ENCODE measurements around the gene ZNF331. TPM values are rescaled to one million over a fixed set of nuclear protein-coding genes. Genes with fewer than 3 reads are reported as not detected.
A peak's percentile ranks its signal among the peaks of the same experiment; 100 is the strongest.

Gene ZNF331
- total and polyA plus RNA-seq, 3 experiments from 2014 or later, result 17.5 to 43.9 (median 18.6) TPM

GRCh38 chr19:53525922-53526321 lies 12.0 kb upstream of the ZNF331 start:
- peaks cover 10 to 13% (median 12%) of the 10 kb centered on the region in 3 donors for H3K4me1 Mint-ChIP-seq
- no peak overlapping the region for H3K4me3 Mint-ChIP-seq
- no peak overlapping the region for H3K4me3 ChIP-seq (ENCODE audit: low read length)
- ChIA-PET CTCF (no interaction called here), POLR2A (no interaction called here)
- H3K27me3 ChIP-seq (ENCODE audit: insufficient read depth, low read length, poor library complexity, severe bottlenecking), result no peaks in the 10 kb centered on the region
- DNase-seq, result no peak
- peak overlapping the region in 1 of 8 donors; percentile 36 for H3K27ac Mint-ChIP-seq
- H3K9me3 ChIP-seq (ENCODE audit: low read length), result peaks cover 9% of the 10 kb centered on the region
- H3K9me3 Mint-ChIP-seq, result peaks cover 10 to 41% (median 19%) of the 10 kb centered on the region in 5 donors
- H3K27me3 Mint-ChIP-seq, result no peaks in the 10 kb centered on the region
- H3K27ac ChIP-seq (ENCODE audit: low read depth, low read length), result no peak overlapping the region
- H3K4me1 ChIP-seq (ENCODE audit: insufficient read depth, low read length), result peaks cover 7% of the 10 kb centered on the region
- peaks cover 10 to 63% (median 46%) of the 10 kb centered on the region in 3 donors for H3K36me3 Mint-ChIP-seq
- no peaks in the 10 kb centered on the region for H3K36me3 ChIP-seq (ENCODE audit: insufficient read depth, low read length)

GRCh38 chr19:53530622-53531021 lies 7.3 kb upstream of the ZNF331 start:
- no peaks in the 10 kb centered on the region for H3K4me1 ChIP-seq (ENCODE audit: insufficient read depth, low read length)
- CTCF ChIA-PET, result no interaction called here
- Mint-ChIP-seq H3K27ac (no peak overlapping the region), H3K4me3 (no peak overlapping the region), H3K27me3 (no peaks in the 10 kb centered on the region), H3K4me1 (no peaks in the 10 kb centered on the region), H3K36me3 (peaks cover 9 to 52% (median 35%) of the 10 kb centered on the region in 3 donors), H3K9me3 (peaks cover 7 to 38% (median 11%) of the 10 kb centered on the region in 5 donors)
- H3K27me3 ChIP-seq (ENCODE audit: insufficient read depth, low read length, poor library complexity, severe bottlenecking), result no peaks in the 10 kb centered on the region
- H3K27ac ChIP-seq (ENCODE audit: low read depth, low read length), result no peak overlapping the region
- no peak overlapping the region for H3K4me3 ChIP-seq (ENCODE audit: low read length)
- H3K9me3 ChIP-seq (ENCODE audit: low read length), result peaks cover 6% of the 10 kb centered on the region
- POLR2A ChIA-PET, result no interaction called here
- DNase-seq, result no peak
- H3K36me3 ChIP-seq (ENCODE audit: insufficient read depth, low read length), result no peaks in the 10 kb centered on the region

GRCh38 chr19:53531457-53531856 lies 6.5 kb upstream of the ZNF331 start:
- POLR2A ChIA-PET, result no interaction called here
- Histone ChIP-seq H3K9me3 (ENCODE audit: low read length) (no peaks in the 10 kb centered on the region), H3K36me3 (ENCODE audit: insufficient read depth, low read length) (no peaks in the 10 kb centered on the region), H3K4me3 (ENCODE audit: low read length) (no peak overlapping the region), H3K4me1 (ENCODE audit: insufficient read depth, low read length) (no peaks in the 10 kb centered on the region), H3K27me3 (ENCODE audit: insufficient read depth, low read length, poor library complexity, severe bottlenecking) (no peaks in the 10 kb centered on the region), H3K27ac (ENCODE audit: low read depth, low read length) (no peak overlapping the region)
- H3K9me3 Mint-ChIP-seq, result peaks cover 0 to 31% (median 4%) of the 10 kb centered on the region in 5 donors
- no peak for DNase-seq
- no peaks in the 10 kb centered on the region for H3K27me3 Mint-ChIP-seq
- no peak overlapping the region for H3K4me3 Mint-ChIP-seq
- H3K27ac Mint-ChIP-seq, result no peak overlapping the region
- peaks cover 6 to 49% (median 33%) of the 10 kb centered on the region in 3 donors for H3K36me3 Mint-ChIP-seq
- CTCF ChIA-PET, result no interaction called here
- H3K4me1 Mint-ChIP-seq, result peaks cover 2 to 7% (median 3%) of the 10 kb centered on the region in 3 donors

- Histone ChIP-seq H3K4me1 (ENCODE audit: insufficient read depth, low read length) (peaks cover 7% of the 10 kb centered on the region), H3K27me3 (ENCODE audit: insufficient read depth, low read length, poor library complexity, severe bottlenecking) (no peaks in the 10 kb centered on the region), H3K9me3 (ENCODE audit: low read length) (no peaks in the 10 kb centered on the region), H3K4me3 (ENCODE audit: low read length) (no peak overlapping the region), H3K27ac (ENCODE audit: low read depth, low read length) (no peak overlapping the region), H3K36me3 (ENCODE audit: insufficient read depth, low read length) (no peaks in the 10 kb centered on the region)
- H3K4me1 Mint-ChIP-seq, result peaks cover 2 to 13% (median 10%) of the 10 kb centered on the region in 3 donors
- no peak for DNase-seq
- H3K9me3 Mint-ChIP-seq, result peaks cover 0 to 28% (median 2%) of the 10 kb centered on the region in 5 donors
- no peak overlapping the region for H3K4me3 Mint-ChIP-seq
- ChIA-PET CTCF (no interaction called here), POLR2A (no interaction called here)
- H3K27ac Mint-ChIP-seq, result no peak overlapping the region
- peaks cover 4 to 47% (median 30%) of the 10 kb centered on the region in 3 donors for H3K36me3 Mint-ChIP-seq
- no peaks in the 10 kb centered on the region for H3K27me3 Mint-ChIP-seq
Observed at GRCh38 chr19:53532362-53532761, 5.6 kb upstream of the ZNF331 start.

- H3K4me1 Mint-ChIP-seq, result peaks cover 19 to 45% (median 32%) of the 10 kb centered on the region in 3 donors
- DNase-seq, result no peak
- ChIA-PET CTCF (no interaction called here), POLR2A (interaction anchor here (1.5 kb wide), 1 partner anchor 16 kb away, joined by 5 read pairs; no protein-coding TSS in a partner anchor)
- H3K9me3 ChIP-seq (ENCODE audit: low read length), result no peaks in the 10 kb centered on the region
- H3K4me3 ChIP-seq (ENCODE audit: low read length), result no peak overlapping the region
- peaks cover 12 to 40% (median 33%) of the 10 kb centered on the region in 3 donors for H3K36me3 Mint-ChIP-seq
- H3K27ac ChIP-seq (ENCODE audit: low read depth, low read length), result no peak overlapping the region
- peaks cover 0 to 14% of the 10 kb centered on the region in 2 donors for H3K27me3 Mint-ChIP-seq
- H3K36me3 ChIP-seq (ENCODE audit: insufficient read depth, low read length), result no peaks in the 10 kb centered on the region
- peaks cover 0 to 14% (median 0%) of the 10 kb centered on the region in 5 donors for H3K9me3 Mint-ChIP-seq
- H3K27me3 ChIP-seq (ENCODE audit: insufficient read depth, low read length, poor library complexity, severe bottlenecking), result no peaks in the 10 kb centered on the region
- peak overlapping the region in 6 of 7 donors; percentile 29 to 94 (median 54) for H3K4me3 Mint-ChIP-seq
- H3K4me1 ChIP-seq (ENCODE audit: insufficient read depth, low read length), result peaks cover 17% of the 10 kb centered on the region
- peak overlapping the region in 7 of 8 donors; percentile 78 to 100 (median 84) for H3K27ac Mint-ChIP-seq
Observed at GRCh38 chr19:53536225-53536548, 1.8 kb upstream of the ZNF331 start.

- no peaks in the 10 kb centered on the region for H3K27me3 ChIP-seq (ENCODE audit: insufficient read depth, low read length, poor library complexity, severe bottlenecking)
- POLR2A ChIA-PET, result interaction anchor here (1.3 to 1.5 kb wide), 2 partner anchors 17 to 18 kb away, joined by 5 read pairs; no protein-coding TSS in a partner anchor
- Mint-ChIP-seq H3K4me1 (peaks cover 23 to 52% (median 34%) of the 10 kb centered on the region in 3 donors), H3K4me3 (peak overlapping the region; percentile 91 to 99 (median 94)), H3K27ac (peak overlapping the region; percentile 98 to 100 (median 99)), H3K36me3 (peaks cover 9 to 47% (median 30%) of the 10 kb centered on the region in 3 donors), H3K27me3 (peaks cover 0 to 14% of the 10 kb centered on the region in 2 donors), H3K9me3 (peaks cover 0 to 12% (median 0%) of the 10 kb centered on the region in 5 donors)
- peak overlapping the region; percentile 95 for H3K27ac ChIP-seq (ENCODE audit: low read depth, low read length)
- peak overlapping the region; percentile 75 for H3K4me3 ChIP-seq (ENCODE audit: low read length)
- peaks cover 17% of the 10 kb centered on the region for H3K4me1 ChIP-seq (ENCODE audit: insufficient read depth, low read length)
- H3K9me3 ChIP-seq (ENCODE audit: low read length), result no peaks in the 10 kb centered on the region
- H3K36me3 ChIP-seq (ENCODE audit: insufficient read depth, low read length), result no peaks in the 10 kb centered on the region
- CTCF ChIA-PET, result interaction anchor here (1.3 kb wide), 1 partner anchor 16 kb away, joined by 3 read pairs; no protein-coding TSS in a partner anchor
- peak in 2 of 5 donors; percentile 8 to 51 for DNase-seq
Observed at GRCh38 chr19:53537121-53537520, 824 bp upstream of the ZNF331 start.

GRCh38 chr19:53538378-53539109 lies 599 bp downstream of the ZNF331 start:
- POLR2A ChIA-PET, result interaction anchor here (1.3 kb wide), 1 partner anchor 18 kb away, joined by 3 read pairs; no protein-coding TSS in a partner anchor
- Mint-ChIP-seq H3K27ac (peak overlapping the region; percentile 98 to 100 (median 99)), H3K4me3 (peak overlapping the region; percentile 91 to 99 (median 94)), H3K4me1 (peaks cover 24 to 58% (median 40%) of the 10 kb centered on the region in 3 donors), H3K36me3 (peaks cover 11 to 53% (median 28%) of the 10 kb centered on the region in 3 donors), H3K27me3 (peaks cover 0 to 14% of the 10 kb centered on the region in 2 donors), H3K9me3 (peaks cover 0 to 10% (median 0%) of the 10 kb centered on the region in 5 donors)
- H3K4me1 ChIP-seq (ENCODE audit: insufficient read depth, low read length), result peaks cover 17% of the 10 kb centered on the region
- no peaks in the 10 kb centered on the region for H3K27me3 ChIP-seq (ENCODE audit: insufficient read depth, low read length, poor library complexity, severe bottlenecking)
- no peak for DNase-seq
- H3K27ac ChIP-seq (ENCODE audit: low read depth, low read length), result peak overlapping the region; percentile 95
- CTCF ChIA-PET, result interaction anchor here (0.6 kb wide), 1 partner anchor 182 kb away, joined by 3 read pairs; no protein-coding TSS in a partner anchor
- no peaks in the 10 kb centered on the region for H3K36me3 ChIP-seq (ENCODE audit: insufficient read depth, low read length)
- no peaks in the 10 kb centered on the region for H3K9me3 ChIP-seq (ENCODE audit: low read length)
- H3K4me3 ChIP-seq (ENCODE audit: low read length), result peak overlapping the region; percentile 83

- Mint-ChIP-seq H3K4me1 (peaks cover 25 to 65% (median 44%) of the 10 kb centered on the region in 3 donors), H3K36me3 (peaks cover 14 to 60% (median 30%) of the 10 kb centered on the region in 3 donors), H3K27ac (peak overlapping the region in 7 of 8 donors; percentile 55 to 100 (median 99)), H3K9me3 (peaks cover 0 to 13% (median 0%) of the 10 kb centered on the region in 5 donors), H3K27me3 (peaks cover 0 to 15% of the 10 kb centered on the region in 2 donors), H3K4me3 (peak overlapping the region; percentile 15 to 96 (median 66))
- H3K4me1 ChIP-seq (ENCODE audit: insufficient read depth, low read length), result peaks cover 17% of the 10 kb centered on the region
- ChIA-PET POLR2A (no interaction called here), CTCF (no interaction called here)
- no peak overlapping the region for H3K27ac ChIP-seq (ENCODE audit: low read depth, low read length)
- no peaks in the 10 kb centered on the region for H3K36me3 ChIP-seq (ENCODE audit: insufficient read depth, low read length)
- H3K4me3 ChIP-seq (ENCODE audit: low read length), result no peak overlapping the region
- peak in 1 of 5 donors; percentile 5 for DNase-seq
- no peaks in the 10 kb centered on the region for H3K27me3 ChIP-seq (ENCODE audit: insufficient read depth, low read length, poor library complexity, severe bottlenecking)
- no peaks in the 10 kb centered on the region for H3K9me3 ChIP-seq (ENCODE audit: low read length)
Observed at GRCh38 chr19:53540091-53540490, 2.1 kb downstream of the ZNF331 start.
